CD4-positive, alpha-beta memory T cell (primary cell): ENCODE data around the gene MACROD2. TPM values are rescaled to one million over a fixed set of nuclear protein-coding genes. Genes with fewer than 3 reads are reported as not detected.

Experiments
- CTCF ChIA-PET: fragments of 350-600 bp; sonication (Branson Sonifier 250); formaldehyde crosslinking; loops from one replicate; lab custom pipeline; 2021; ENCODE audit warnings: inconsistent platforms; ENCODE audit not compliant: partially characterized antibody; lab: Charles Lee
- POLR2A ChIA-PET: fragments of 350-600 bp; sonication (Branson Sonifier 250); formaldehyde crosslinking; loops from one replicate; lab custom pipeline; 2021; ENCODE audit not compliant: partially characterized antibody; lab: Charles Lee
- DNase-seq, 5 donors: peaks; one replicate each; pipeline versions ENCODE4 v3.0.0 to v3.0.0-alpha.2; 2020 to 2022; ENCODE audit warnings: mixed read lengths in 1 of 5
- H3K27ac ChIP-seq: one replicate; pipeline ENCODE4 v1.7.0; 2013; ENCODE audit warnings: low read depth, low read length
- H3K27me3 ChIP-seq: 2 replicates; pipeline ENCODE4 v1.7.0; 2013; ENCODE audit warnings: mild to moderate bottlenecking, low read length, moderate library complexity; ENCODE audit not compliant: insufficient read depth
- H3K36me3 ChIP-seq: 2 replicates; pipeline ENCODE4 v1.7.0; 2013; ENCODE audit warnings: mild to moderate bottlenecking, low read length, moderate library complexity; ENCODE audit not compliant: insufficient read depth
- H3K4me1 ChIP-seq: 2 replicates; pipeline ENCODE4 v1.7.0; 2013; ENCODE audit warnings: mild to moderate bottlenecking, low read length, moderate library complexity; ENCODE audit not compliant: insufficient read depth
- H3K4me3 ChIP-seq, 2 donors: one replicate each; pipeline ENCODE4 v1.7.0; 2013; ENCODE audit warnings: low read length in 2 of 2, mild to moderate bottlenecking in 1 of 2
- H3K9me3 ChIP-seq, 2 donors: one replicate each; pipeline ENCODE4 v1.7.0; 2013; ENCODE audit warnings: low read length in 2 of 2, control low read depth in 1 of 2; ENCODE audit not compliant: control insufficient read depth in 1 of 2
- H3K27ac Mint-ChIP-seq, 7 donors: one replicate each; pipeline ENCODE4 v1.8.0; 2020 to 2021; ENCODE audit warnings: mixed read lengths in 7 of 7, mild to moderate bottlenecking in 6 of 7, inconsistent platforms in 3 of 7, moderate library complexity in 3 of 7
- H3K27me3 Mint-ChIP-seq, 2 donors: one replicate each; pipeline ENCODE4 v1.8.0; 2020 to 2021; ENCODE audit warnings: mixed read lengths in 2 of 2
- H3K36me3 Mint-ChIP-seq, 2 donors: one replicate each; pipeline ENCODE4 v1.8.0; 2020 to 2021; ENCODE audit warnings: mixed read lengths in 2 of 2, inconsistent platforms in 1 of 2, mild to moderate bottlenecking in 1 of 2
- H3K4me1 Mint-ChIP-seq, 4 donors: one replicate each; pipeline ENCODE4 v1.8.0; 2020 to 2021; ENCODE audit warnings: mixed read lengths in 4 of 4, mild to moderate bottlenecking in 1 of 4
- H3K4me3 Mint-ChIP-seq, 8 donors: one replicate each; pipeline ENCODE4 v1.8.0; 2020 to 2021; ENCODE audit warnings: mixed read lengths in 8 of 8, mild to moderate bottlenecking in 7 of 8, moderate library complexity in 6 of 8, inconsistent platforms in 3 of 8
- H3K9me3 Mint-ChIP-seq, 8 donors: one replicate each; pipeline ENCODE4 v1.8.0; 2020 to 2021; ENCODE audit warnings: mixed read lengths in 8 of 8, mild to moderate bottlenecking in 5 of 8, inconsistent platforms in 3 of 8, moderate library complexity in 1 of 8
- intact Hi-C: fragments of 100-400 bp; cut with micrococcal nuclease; formaldehyde crosslinking; loops from one replicate; pipeline ENCODE4 v1.15.1; 2023
- polyA plus RNA-seq, 2 donors: library from polyadenylated mRNA; unstranded; fragments of 300-500 nt; fragmentation: Illumina TruSeq; gene quantifications; one replicate each; pipeline ENCODE4 v1.2.3, GENCODE V29; 2021
- total RNA-seq, 2 experiments: library from RNA; stranded (reverse); gene quantifications; one replicate each; pipeline ENCODE4 v1.2.3, GENCODE V29; 2021

The MACROD2 gene
- total and polyA plus RNA-seq, 4 experiments from 2014 or later: not detected

DNA sequence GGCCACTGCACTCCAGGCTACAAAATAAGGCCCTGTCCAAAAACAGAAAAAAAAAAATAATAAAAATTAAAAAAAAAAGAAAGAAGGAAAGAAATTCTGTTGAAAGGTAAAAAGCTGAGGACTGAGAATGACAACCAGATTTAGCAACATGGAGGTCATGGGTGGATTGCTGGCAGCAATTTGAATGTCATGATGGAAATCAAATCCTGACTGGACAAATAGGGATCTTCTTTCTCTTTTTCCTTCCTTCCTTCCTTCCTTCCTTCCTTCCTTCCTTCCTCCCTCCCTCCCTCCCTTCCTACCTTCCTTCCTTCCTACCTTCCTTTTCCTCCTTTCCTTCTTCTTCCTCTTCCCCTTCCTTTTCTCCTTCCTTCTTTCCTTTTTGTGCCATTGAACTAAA lies 895.4 kb downstream of the MACROD2 start:
- no peaks in the 10 kb centered on the region for H3K4me1 Mint-ChIP-seq
- CTCF ChIA-PET: no interaction called here
- POLR2A ChIA-PET: no interaction called here
- peak overlapping the region in 1 of 8 donors; percentile 49 for H3K4me3 Mint-ChIP-seq
- no peak overlapping the region for H3K27ac Mint-ChIP-seq
- no peaks in the 10 kb centered on the region for H3K9me3 ChIP-seq
- H3K9me3 Mint-ChIP-seq: peaks cover 3 to 32% (median 22%) of the 10 kb centered on the region in 8 donors
- H3K27me3 ChIP-seq: no peaks in the 10 kb centered on the region
- H3K36me3 ChIP-seq: no peaks in the 10 kb centered on the region
- H3K36me3 Mint-ChIP-seq: peaks cover 0 to 4% of the 10 kb centered on the region in 2 donors
- intact Hi-C loops: no loop called here
- no peak for DNase-seq
- no peaks in the 10 kb centered on the region for H3K4me1 ChIP-seq
- H3K27ac ChIP-seq: no peak overlapping the region
- no peak overlapping the region for H3K4me3 ChIP-seq
- no peaks in the 10 kb centered on the region for H3K27me3 Mint-ChIP-seq

- Mint-ChIP-seq H3K27me3 (no peaks in the 10 kb centered on the region), H3K27ac (no peak overlapping the region), H3K4me3 (no peak overlapping the region), H3K36me3 (no peaks in the 10 kb centered on the region), H3K4me1 (no peaks in the 10 kb centered on the region), H3K9me3 (peaks cover 2 to 19% (median 14%) of the 10 kb centered on the region in 8 donors)
- ChIA-PET POLR2A (no interaction called here), CTCF (no interaction called here)
- no peak overlapping the region for H3K4me3 ChIP-seq
- no peak overlapping the region for H3K27ac ChIP-seq
- H3K9me3 ChIP-seq: no peaks in the 10 kb centered on the region
- H3K27me3 ChIP-seq: no peaks in the 10 kb centered on the region
- DNase-seq: no peak
- intact Hi-C loops: no loop called here
- no peaks in the 10 kb centered on the region for H3K4me1 ChIP-seq
- H3K36me3 ChIP-seq: no peaks in the 10 kb centered on the region
These were observed 897.5 kb downstream of the MACROD2 start for GRCh38 chr20:14892782-14893181.

DNA sequence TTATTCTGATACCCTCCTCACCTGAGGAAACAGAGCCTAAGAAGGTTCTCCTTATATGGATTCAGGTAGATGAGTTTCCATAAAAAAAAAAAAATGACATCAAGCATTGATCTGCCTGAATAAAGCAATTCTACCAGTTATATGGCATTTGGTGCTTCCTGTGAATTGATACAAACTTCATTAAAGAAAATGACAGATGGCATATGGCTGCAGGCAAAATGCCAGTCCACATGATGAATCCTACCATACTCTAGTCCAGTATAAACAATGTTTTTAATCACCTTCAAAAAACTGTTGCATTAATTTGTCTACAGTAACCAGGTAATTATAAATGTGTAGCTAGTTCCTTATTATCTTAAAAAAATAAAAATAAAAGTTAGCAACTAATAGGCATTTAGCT lies 901.3 kb downstream of the MACROD2 start:
- H3K9me3 ChIP-seq: no peaks in the 10 kb centered on the region
- Mint-ChIP-seq H3K4me3 (no peak overlapping the region), H3K9me3 (peaks cover 0 to 19% (median 10%) of the 10 kb centered on the region in 8 donors), H3K4me1 (no peaks in the 10 kb centered on the region), H3K27ac (peak overlapping the region in 1 of 7 donors; percentile 57), H3K27me3 (no peaks in the 10 kb centered on the region), H3K36me3 (no peaks in the 10 kb centered on the region)
- H3K27me3 ChIP-seq: no peaks in the 10 kb centered on the region
- no peak overlapping the region for H3K27ac ChIP-seq
- ChIA-PET POLR2A (no interaction called here), CTCF (no interaction called here)
- H3K4me3 ChIP-seq: no peak overlapping the region
- DNase-seq: no peak
- intact Hi-C loops: no loop called here
- no peaks in the 10 kb centered on the region for H3K36me3 ChIP-seq
- no peaks in the 10 kb centered on the region for H3K4me1 ChIP-seq

GRCh38 chr20:14897608-14898007 lies 902.3 kb downstream of the MACROD2 start:
- POLR2A ChIA-PET: no interaction called here
- Mint-ChIP-seq H3K4me1 (no peaks in the 10 kb centered on the region), H3K4me3 (no peak overlapping the region), H3K27ac (no peak overlapping the region), H3K9me3 (peaks cover 3 to 22% (median 13%) of the 10 kb centered on the region in 8 donors), H3K36me3 (no peaks in the 10 kb centered on the region), H3K27me3 (no peaks in the 10 kb centered on the region)
- Histone ChIP-seq H3K9me3 (no peaks in the 10 kb centered on the region), H3K36me3 (no peaks in the 10 kb centered on the region), H3K4me1 (no peaks in the 10 kb centered on the region), H3K27me3 (no peaks in the 10 kb centered on the region), H3K27ac (no peak overlapping the region), H3K4me3 (no peak overlapping the region)
- intact Hi-C loops: no loop called here
- CTCF ChIA-PET: no interaction called here
- DNase-seq: no peak

DNA sequence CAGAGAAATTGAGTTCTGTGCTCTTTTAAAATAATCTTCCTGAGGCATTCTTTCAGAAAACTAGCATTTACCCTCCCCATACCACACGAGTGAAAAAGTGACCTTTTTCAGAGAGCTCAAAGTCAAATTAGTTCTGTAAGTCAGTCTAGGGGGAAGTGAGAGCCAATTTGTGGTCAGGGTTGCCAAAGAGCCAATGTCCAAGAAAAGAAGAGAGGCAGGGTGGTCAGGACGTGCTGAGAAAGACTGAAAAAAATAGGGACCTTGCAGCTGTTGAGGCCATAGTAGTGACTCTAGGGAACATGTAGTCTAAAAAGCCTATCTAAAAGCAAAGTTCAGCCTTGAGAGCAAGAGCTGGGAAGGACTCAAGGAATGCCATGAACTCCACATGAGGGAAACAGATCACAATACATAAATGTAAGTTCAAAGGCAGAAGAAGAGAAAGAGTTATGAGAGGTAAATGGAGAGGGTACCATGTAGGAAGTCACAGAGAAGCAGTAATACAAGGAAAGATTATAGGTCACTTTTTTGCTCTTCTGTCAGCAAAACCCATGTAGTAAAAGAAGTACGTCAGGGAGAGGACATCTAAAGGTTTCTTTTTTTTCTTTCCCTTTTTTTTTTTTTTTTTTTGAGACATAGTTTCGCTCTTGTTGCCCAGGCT lies 907.2 kb downstream of the MACROD2 start:
- H3K4me3 Mint-ChIP-seq: no peak overlapping the region
- ChIA-PET CTCF (no interaction called here), POLR2A (no interaction called here)
- Histone ChIP-seq H3K4me3 (no peak overlapping the region), H3K27ac (no peak overlapping the region), H3K27me3 (no peaks in the 10 kb centered on the region), H3K36me3 (no peaks in the 10 kb centered on the region), H3K4me1 (no peaks in the 10 kb centered on the region), H3K9me3 (no peaks in the 10 kb centered on the region)
- intact Hi-C loops: no loop called here
- DNase-seq: no peak
- H3K4me1 Mint-ChIP-seq: no peaks in the 10 kb centered on the region
- H3K9me3 Mint-ChIP-seq: peaks cover 4 to 28% (median 13%) of the 10 kb centered on the region in 8 donors
- no peaks in the 10 kb centered on the region for H3K36me3 Mint-ChIP-seq
- H3K27ac Mint-ChIP-seq: no peak overlapping the region
- no peaks in the 10 kb centered on the region for H3K27me3 Mint-ChIP-seq

GRCh38 chr20:14906908-14907434 lies 911.7 kb downstream of the MACROD2 start:
- Mint-ChIP-seq H3K4me3 (no peak overlapping the region), H3K4me1 (no peaks in the 10 kb centered on the region), H3K27ac (no peak overlapping the region), H3K36me3 (no peaks in the 10 kb centered on the region), H3K27me3 (no peaks in the 10 kb centered on the region), H3K9me3 (peaks cover 0 to 25% (median 14%) of the 10 kb centered on the region in 8 donors)
- Histone ChIP-seq H3K36me3 (no peaks in the 10 kb centered on the region), H3K4me3 (no peak overlapping the region), H3K27me3 (no peaks in the 10 kb centered on the region), H3K27ac (no peak overlapping the region), H3K4me1 (no peaks in the 10 kb centered on the region), H3K9me3 (no peaks in the 10 kb centered on the region)
- CTCF ChIA-PET: no interaction called here
- intact Hi-C loops: no loop called here
- POLR2A ChIA-PET: no interaction called here
- DNase-seq: no peak

GRCh38 chr20:14910126-14910525 lies 914.8 kb downstream of the MACROD2 start:
- intact Hi-C loops: no loop called here
- H3K4me1 ChIP-seq: no peaks in the 10 kb centered on the region
- no peaks in the 10 kb centered on the region for H3K27me3 ChIP-seq
- no peaks in the 10 kb centered on the region for H3K4me1 Mint-ChIP-seq
- no peak overlapping the region for H3K27ac Mint-ChIP-seq
- H3K4me3 Mint-ChIP-seq: no peak overlapping the region
- H3K4me3 ChIP-seq: no peak overlapping the region
- no peaks in the 10 kb centered on the region for H3K9me3 ChIP-seq
- CTCF ChIA-PET: no interaction called here
- POLR2A ChIA-PET: no interaction called here
- no peak overlapping the region for H3K27ac ChIP-seq
- no peaks in the 10 kb centered on the region for H3K36me3 ChIP-seq
- no peaks in the 10 kb centered on the region for H3K36me3 Mint-ChIP-seq
- H3K27me3 Mint-ChIP-seq: no peaks in the 10 kb centered on the region
- no peak for DNase-seq
- H3K9me3 Mint-ChIP-seq: peaks cover 3 to 17% (median 9%) of the 10 kb centered on the region in 8 donors
